ENCODE data around the gene SLC19A3. TPM values are rescaled to one million over a fixed set of nuclear protein-coding genes. Genes with fewer than 3 reads are reported as not detected.

SLC19A3 gene
- total and polyA plus RNA-seq, 9 donors: 0.73 to 5.6 (median 2.8) TPM

- TF ChIP-seq POLR2A (IDR thresholded peaks at IDR 0.05) (no peak), CTCF (IDR thresholded peaks at IDR 0.05) (no peak), EP300 (IDR thresholded peaks at IDR 0.05) (no peak)
- H3K27me3 ChIP-seq: no peaks in the 10 kb centered on the region
- no peaks in the 10 kb centered on the region for H3K4me1 ChIP-seq (ENCODE audit: insufficient read depth)
- no peak for DNase-seq
- intact Hi-C loops (cut with DNase I): loop anchor here in 1 of 4 donors (5.0 kb wide), 1 partner anchor 105 kb away; no protein-coding TSS in a partner anchor
- H3K9me3 ChIP-seq: no peaks in the 10 kb centered on the region
- H3K27ac ChIP-seq: no peak overlapping the region
- H3K4me3 ChIP-seq: no peak overlapping the region
- whole genome bisulfite sequencing, 3 donors: 45 to 52% (median 45%) methylated on average over 3 of the region's 3 CpGs
- no peaks in the 10 kb centered on the region for H3K36me3 ChIP-seq
Measured at GRCh38 chr2:227661827-227662226, 56.0 kb downstream of the SLC19A3 start.

GRCh38 chr2:227661025-227661649 is 56.7 kb downstream of the SLC19A3 start:
- no peak for TF ChIP-seq EP300 (IDR thresholded peaks at IDR 0.05)
- no peak for TF ChIP-seq POLR2A (IDR thresholded peaks at IDR 0.05)
- no peak for TF ChIP-seq CTCF (IDR thresholded peaks at IDR 0.05)
- Histone ChIP-seq H3K36me3 (no peaks in the 10 kb centered on the region), H3K27me3 (no peaks in the 10 kb centered on the region), H3K4me1 (ENCODE audit: insufficient read depth) (no peaks in the 10 kb centered on the region), H3K4me3 (no peak overlapping the region), H3K27ac (no peak overlapping the region), H3K9me3 (no peaks in the 10 kb centered on the region)
- no peak for DNase-seq
- intact Hi-C loops (cut with DNase I): loop anchor here in 1 of 4 donors (5.0 kb wide), 1 partner anchor 106 kb away; no protein-coding TSS in a partner anchor
- WGBS, 3 donors: 36 to 44% (median 42%) methylated on average over 7 of the region's 7 CpGs

- Histone ChIP-seq H3K9me3 (no peaks in the 10 kb centered on the region), H3K4me1 (ENCODE audit: insufficient read depth) (no peaks in the 10 kb centered on the region), H3K4me3 (no peak overlapping the region), H3K27ac (no peak overlapping the region), H3K27me3 (no peaks in the 10 kb centered on the region), H3K36me3 (no peaks in the 10 kb centered on the region)
- TF ChIP-seq EP300 (IDR thresholded peaks at IDR 0.05): no peak
- no peak for TF ChIP-seq POLR2A (IDR thresholded peaks at IDR 0.05)
- no peak for TF ChIP-seq CTCF (IDR thresholded peaks at IDR 0.05)
- intact Hi-C loops (cut with DNase I): loop anchor here in 2 of 4 donors (5.0 kb wide), 1 partner anchor 110 kb away; no protein-coding TSS in a partner anchor
- DNase-seq: no peak
- WGBS, 3 donors: 75 to 78% (median 76%) methylated on average over 8 of the region's 8 CpGs
Measured at GRCh38 chr2:227657199-227657845, 60.5 kb downstream of the SLC19A3 start.

GRCh38 chr2:227655454-227655853 is 62.4 kb downstream of the SLC19A3 start:
- no peaks in the 10 kb centered on the region for H3K9me3 ChIP-seq
- intact Hi-C loops (cut with DNase I): loop anchor here in 2 of 4 donors (5.0 kb wide), 1 partner anchor 112 kb away; no protein-coding TSS in a partner anchor
- no peak overlapping the region for H3K27ac ChIP-seq
- no peak for DNase-seq
- H3K4me3 ChIP-seq: no peak overlapping the region
- no peaks in the 10 kb centered on the region for H3K36me3 ChIP-seq
- no peak for TF ChIP-seq CTCF (IDR thresholded peaks at IDR 0.05)
- TF ChIP-seq POLR2A (IDR thresholded peaks at IDR 0.05): no peak
- TF ChIP-seq EP300 (IDR thresholded peaks at IDR 0.05): no peak
- H3K4me1 ChIP-seq (ENCODE audit: insufficient read depth): no peaks in the 10 kb centered on the region
- 24 to 32% (median 28%) methylated on average over 1 of the region's 1 CpG for WGBS, 3 donors
- no peaks in the 10 kb centered on the region for H3K27me3 ChIP-seq
